ENCODE data around the gene HOXA6.

GRCh38 chr7:27126596-27127327, 20.8 kb downstream of the HOXA6 start:
- TF ChIP-seq CTCF (IDR thresholded peaks at IDR 0.05) (no peak), ZFX (IDR thresholded peaks at IDR 0.05; ENCODE audit: borderline replicate concordance) (no peak)

All from 22Rv1 (cell line).